HEK293 (cell line): ENCODE results near the gene CCR3.

Experiments used
- CTCF ChIA-PET: fragments of 350-600 bp; formaldehyde crosslinking; extraction: SDS; loops from one replicate; lab custom pipeline; 2021; ENCODE audit warnings: antibody characterized with exemption; lab: Yijun Ruan, JAX
- POLR2A ChIA-PET: fragments of 300-600 bp; formaldehyde crosslinking; extraction: SDS; loops from one replicate; lab custom pipeline; 2020; ENCODE audit warnings: antibody characterized with exemption, inconsistent platforms; lab: Yijun Ruan, JAX
- H3K27ac ChIP-seq: fragments of 200-500 bp; sonication (Bioruptor generic); 2 replicates; pipeline ENCODE4 v1.5.1; 2014; ENCODE audit warnings: low read depth, low read length, control low read depth, inconsistent platforms; ENCODE audit errors: extremely low read depth
- H3K36me3 ChIP-seq, 2 experiments: fragments of 200-500 bp in 1 of 2; sonication (Bioruptor generic) in 1 of 2; 1 replicate in 1 of 2; 2 replicates in 1 of 2; pipeline ENCODE4 v1.5.1; 2014 to 2017; ENCODE audit warnings: inconsistent platforms in 2 of 2, low read length in 2 of 2; ENCODE audit not compliant: control insufficient read depth in 2 of 2, insufficient read depth in 1 of 2
- H3K4me1 ChIP-seq: fragments of 200-500 bp; sonication (Bioruptor generic); 2 replicates; pipeline ENCODE4 v1.5.1; 2014; ENCODE audit warnings: mild to moderate bottlenecking, low read length, inconsistent platforms; ENCODE audit not compliant: control insufficient read depth, insufficient read depth
- H3K4me3 ChIP-seq: 2 replicates; pipeline ENCODE4 v1.5.1; 2011; ENCODE audit warnings: low read depth, mild to moderate bottlenecking, control low read depth, low read length, moderate library complexity
- H3K9me3 ChIP-seq: fragments of 200-500 bp; sonication (Bioruptor generic); 2 replicates; pipeline ENCODE4 v1.5.1; 2014; ENCODE audit warnings: low read depth, low read length, inconsistent platforms; ENCODE audit not compliant: control insufficient read depth, insufficient read depth
- ZNF18 ChIP-seq: fragments of 450-650 bp; formaldehyde crosslinking; IDR thresholded peaks from 2 replicates; pipeline ENCODE4 v1.5.1; 2016; ENCODE audit warnings: missing biosample characterization, missing genetic modification characterization
- ZNF341 ChIP-seq: fragments of 450-650 bp; formaldehyde crosslinking; IDR thresholded peaks from 2 replicates; pipeline ENCODE4; 2016; ENCODE audit warnings: low read depth, missing biosample characterization, missing genetic modification characterization
- ZNF518A ChIP-seq: fragments of 450-650 bp; formaldehyde crosslinking; conservative IDR thresholded peaks from 2 replicates; pipeline ENCODE4 v1.5.1; 2016; ENCODE audit warnings: low read depth, missing biosample characterization, missing genetic modification characterization
- ZNF544 ChIP-seq: fragments of 450-650 bp; formaldehyde crosslinking; IDR thresholded peaks from 2 replicates; pipeline ENCODE4 v1.5.0; 2017; ENCODE audit warnings: missing biosample characterization, missing genetic modification characterization
- ZNF624 ChIP-seq: fragments of 450-650 bp; formaldehyde crosslinking; IDR thresholded peaks from 2 replicates; pipeline ENCODE4 v1.5.1; 2017; ENCODE audit warnings: missing biosample characterization, missing genetic modification characterization
- TF ChIP-seq, protein P1 (sequence below): fragments of 450-650 bp; formaldehyde crosslinking; IDR thresholded peaks from 2 replicates; pipeline ENCODE4 v1.5.1; 2016; ENCODE audit warnings: missing biosample characterization, missing genetic modification characterization
- TF ChIP-seq, protein P2 (sequence below): fragments of 450-650 bp; formaldehyde crosslinking; IDR thresholded peaks from 2 replicates; pipeline ENCODE4 v1.5.1; 2016; ENCODE audit warnings: missing biosample characterization, missing genetic modification characterization

CCR3 gene

GRCh38 chr3:46314517-46314916 lies 72.3 kb downstream of the CCR3 start (continued):
- no peak for TF ChIP-seq ZNF518A (tag by site-specific recombination)
- TF ChIP-seq, all 188 proteins: peak for 0

- no peaks in the 10 kb centered on the region for H3K36me3 ChIP-seq
- no peak overlapping the region for H3K27ac ChIP-seq
- ChIA-PET CTCF (no interaction called here), POLR2A (no interaction called here)
- no peaks in the 10 kb centered on the region for H3K4me1 ChIP-seq
- no peak for TF ChIP-seq ZNF544 (tag by site-specific recombination)
- no peak for TF ChIP-seq ZNF18 (tag by site-specific recombination)
- TF ChIP-seq, protein P1, sequence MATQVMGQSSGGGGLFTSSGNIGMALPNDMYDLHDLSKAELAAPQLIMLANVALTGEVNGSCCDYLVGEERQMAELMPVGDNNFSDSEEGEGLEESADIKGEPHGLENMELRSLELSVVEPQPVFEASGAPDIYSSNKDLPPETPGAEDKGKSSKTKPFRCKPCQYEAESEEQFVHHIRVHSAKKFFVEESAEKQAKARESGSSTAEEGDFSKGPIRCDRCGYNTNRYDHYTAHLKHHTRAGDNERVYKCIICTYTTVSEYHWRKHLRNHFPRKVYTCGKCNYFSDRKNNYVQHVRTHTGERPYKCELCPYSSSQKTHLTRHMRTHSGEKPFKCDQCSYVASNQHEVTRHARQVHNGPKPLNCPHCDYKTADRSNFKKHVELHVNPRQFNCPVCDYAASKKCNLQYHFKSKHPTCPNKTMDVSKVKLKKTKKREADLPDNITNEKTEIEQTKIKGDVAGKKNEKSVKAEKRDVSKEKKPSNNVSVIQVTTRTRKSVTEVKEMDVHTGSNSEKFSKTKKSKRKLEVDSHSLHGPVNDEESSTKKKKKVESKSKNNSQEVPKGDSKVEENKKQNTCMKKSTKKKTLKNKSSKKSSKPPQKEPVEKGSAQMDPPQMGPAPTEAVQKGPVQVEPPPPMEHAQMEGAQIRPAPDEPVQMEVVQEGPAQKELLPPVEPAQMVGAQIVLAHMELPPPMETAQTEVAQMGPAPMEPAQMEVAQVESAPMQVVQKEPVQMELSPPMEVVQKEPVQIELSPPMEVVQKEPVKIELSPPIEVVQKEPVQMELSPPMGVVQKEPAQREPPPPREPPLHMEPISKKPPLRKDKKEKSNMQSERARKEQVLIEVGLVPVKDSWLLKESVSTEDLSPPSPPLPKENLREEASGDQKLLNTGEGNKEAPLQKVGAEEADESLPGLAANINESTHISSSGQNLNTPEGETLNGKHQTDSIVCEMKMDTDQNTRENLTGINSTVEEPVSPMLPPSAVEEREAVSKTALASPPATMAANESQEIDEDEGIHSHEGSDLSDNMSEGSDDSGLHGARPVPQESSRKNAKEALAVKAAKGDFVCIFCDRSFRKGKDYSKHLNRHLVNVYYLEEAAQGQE, result no peak
- no peak for TF ChIP-seq ZNF341 (tag by site-specific recombination)
- TF ChIP-seq, protein P2, sequence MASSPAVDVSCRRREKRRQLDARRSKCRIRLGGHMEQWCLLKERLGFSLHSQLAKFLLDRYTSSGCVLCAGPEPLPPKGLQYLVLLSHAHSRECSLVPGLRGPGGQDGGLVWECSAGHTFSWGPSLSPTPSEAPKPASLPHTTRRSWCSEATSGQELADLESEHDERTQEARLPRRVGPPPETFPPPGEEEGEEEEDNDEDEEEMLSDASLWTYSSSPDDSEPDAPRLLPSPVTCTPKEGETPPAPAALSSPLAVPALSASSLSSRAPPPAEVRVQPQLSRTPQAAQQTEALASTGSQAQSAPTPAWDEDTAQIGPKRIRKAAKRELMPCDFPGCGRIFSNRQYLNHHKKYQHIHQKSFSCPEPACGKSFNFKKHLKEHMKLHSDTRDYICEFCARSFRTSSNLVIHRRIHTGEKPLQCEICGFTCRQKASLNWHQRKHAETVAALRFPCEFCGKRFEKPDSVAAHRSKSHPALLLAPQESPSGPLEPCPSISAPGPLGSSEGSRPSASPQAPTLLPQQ (tag by site-specific recombination), result no peak
- TF ChIP-seq ZNF624 (tag by site-specific recombination), result no peak
- no peaks in the 10 kb centered on the region for H3K9me3 ChIP-seq
- H3K4me3 ChIP-seq, result no peak overlapping the region
Measured at GRCh38 chr3:46316206-46316605, 73.9 kb downstream of the CCR3 start.
